SH-SY5Y (cell line): ENCODE data around the gene VSTM2B.

Experiments
- GATA2 ChIP-seq: IDR thresholded peaks from 2 replicates; pipeline ENCODE4 v1.6.1; 2011; ENCODE audit warnings: mild to moderate bottlenecking, low read depth, low read length
- GATA3 ChIP-seq: IDR thresholded peaks from 2 replicates; pipeline ENCODE4 v1.6.1; 2011; ENCODE audit warnings: low read depth, mild to moderate bottlenecking, low read length, moderate library complexity

GRCh38 chr19:29507081-29507860, 18.5 kb upstream of the VSTM2B start:
- TF ChIP-seq GATA2 (no peak), GATA3 (no peak)
